RWPE2 (cell line): ENCODE measurements around the gene PLA2G2D.

Experiments used
- ATAC-seq: fragments of 200-7000 bp; cut with Tn5 transposase; 3 replicates; pipeline ENCODE4 v1.9.1; 2021; ENCODE audit warnings: low read depth
- DNase-seq: peaks from one replicate; pipeline ENCODE4 v3.0.0-alpha.2; 2020; ENCODE audit warnings: low spot score
- H3K27ac ChIP-seq: fragments of 450-650 bp; 2 replicates; pipeline ENCODE4 v1.5.1; 2017; ENCODE audit warnings: mild to moderate bottlenecking; ENCODE audit not compliant: poor library complexity, severe bottlenecking
- H3K27me3 ChIP-seq: fragments of 250-450 bp; sonication (Bioruptor Pico); 2 replicates; pipeline ENCODE4 v1.5.1; 2021; ENCODE audit warnings: mild to moderate bottlenecking, moderate library complexity; ENCODE audit not compliant: insufficient read depth, poor library complexity, severe bottlenecking
- H3K36me3 ChIP-seq: fragments of 250-450 bp; sonication (Bioruptor Pico); 2 replicates; pipeline ENCODE4 v1.5.1; 2020; ENCODE audit warnings: low read depth, mild to moderate bottlenecking, moderate library complexity
- H3K4me1 ChIP-seq: fragments of 250-450 bp; sonication (Bioruptor Pico); 2 replicates; pipeline ENCODE4 v1.5.1; 2021; ENCODE audit warnings: mild to moderate bottlenecking, moderate library complexity; ENCODE audit not compliant: insufficient read depth, poor library complexity, severe bottlenecking
- H3K4me3 ChIP-seq: fragments of 250-450 bp; sonication (Bioruptor Pico); 2 replicates; pipeline ENCODE4 v1.5.1; 2021; ENCODE audit warnings: mild to moderate bottlenecking, moderate library complexity; ENCODE audit not compliant: severe bottlenecking
- H3K9me3 ChIP-seq: fragments of 250-450 bp; sonication (Bioruptor Pico); 2 replicates; pipeline ENCODE4 v1.5.1; 2021; ENCODE audit warnings: mild to moderate bottlenecking, moderate library complexity; ENCODE audit not compliant: severe bottlenecking
- CTCF ChIP-seq: fragments of 450-650 bp; IDR thresholded peaks from one replicate; pipeline ENCODE4 v1.5.1; 2017; ENCODE audit warnings: mild to moderate bottlenecking, moderate library complexity; ENCODE audit not compliant: poor library complexity, severe bottlenecking

PLA2G2D gene

GRCh38 chr1:20089328-20090077, 29.8 kb downstream of the PLA2G2D start:
- Histone ChIP-seq H3K4me3 (no peak overlapping the region), H3K9me3 (no peaks in the 10 kb centered on the region), H3K27ac (no peak overlapping the region), H3K27me3 (no peaks in the 10 kb centered on the region), H3K4me1 (no peaks in the 10 kb centered on the region), H3K36me3 (no peaks in the 10 kb centered on the region)
- 0 out of 3 replicates have a peak, but pooled peaks have one; percentile 29 for ATAC-seq
- no peak for DNase-seq
- TF ChIP-seq CTCF: no peak

GRCh38 chr1:20087668-20088067, 31.7 kb downstream of the PLA2G2D start:
- no peak overlapping the region for H3K4me3 ChIP-seq
- no peak for TF ChIP-seq CTCF
- H3K9me3 ChIP-seq: no peaks in the 10 kb centered on the region
- DNase-seq (no peak), ATAC-seq (no peak)
- H3K27ac ChIP-seq: no peak overlapping the region
- H3K27me3 ChIP-seq: no peaks in the 10 kb centered on the region
- H3K4me1 ChIP-seq: no peaks in the 10 kb centered on the region
- H3K36me3 ChIP-seq: no peaks in the 10 kb centered on the region

GRCh38 chr1:20086800-20087199, 32.5 kb downstream of the PLA2G2D start:
- no peaks in the 10 kb centered on the region for H3K36me3 ChIP-seq
- no peaks in the 10 kb centered on the region for H3K9me3 ChIP-seq
- H3K4me3 ChIP-seq: no peak overlapping the region
- ATAC-seq (no peak), DNase-seq (no peak)
- no peaks in the 10 kb centered on the region for H3K27me3 ChIP-seq
- no peaks in the 10 kb centered on the region for H3K4me1 ChIP-seq
- no peak overlapping the region for H3K27ac ChIP-seq
- TF ChIP-seq CTCF: no peak

- no peaks in the 10 kb centered on the region for H3K27me3 ChIP-seq
- no peak for TF ChIP-seq CTCF
- no peaks in the 10 kb centered on the region for H3K4me1 ChIP-seq
- DNase-seq: no peak
- H3K27ac ChIP-seq: no peak overlapping the region
- H3K9me3 ChIP-seq: no peaks in the 10 kb centered on the region
- H3K36me3 ChIP-seq: no peaks in the 10 kb centered on the region
- ATAC-seq: no peak
- H3K4me3 ChIP-seq: no peak overlapping the region
Measured at GRCh38 chr1:20083178-20083944, 36.0 kb downstream of the PLA2G2D start.
